ENCODE measurements around the gene GID8. TPM values are rescaled to one million over a fixed set of nuclear protein-coding genes. Genes with fewer than 3 reads are reported as not detected.

GID8 gene
- total and polyA plus RNA-seq, 2 of the 13 experiments (the other 11 are each of a cell fraction or from before 2014, with no cell fraction given), result 39.6 to 59.8 TPM

GRCh38 chr20:62907384-62908317, 30.3 kb upstream of the GID8 start (continued):
- TF ChIP-seq ZHX2 (IDR thresholded peaks at IDR 0.05; ENCODE audit: low read depth) (no peak), ZHX2 (CRISPR knock-in tag; IDR thresholded peaks at IDR 0.05; ENCODE audit: borderline replicate concordance) (no peak), ZNF772 (CRISPR knock-in tag; IDR thresholded peaks at IDR 0.05) (no peak), MAFK (conservative IDR thresholded peaks at IDR 0.05 in 1 of 2, IDR thresholded peaks at IDR 0.05 in 1 of 2; ENCODE audit: low read length in 2 of 2) (0 out of 4 replicates have a peak, but pooled peaks of 1 of the 2 experiments have one; percentile 13), ZFP36L2 (CRISPR knock-in tag; IDR thresholded peaks at IDR 0.05) (no peak), ZBTB7B (CRISPR knock-in tag; IDR thresholded peaks at IDR 0.05) (peak; percentile 88), TBX3 (IDR thresholded peaks at IDR 0.05; ENCODE audit: borderline replicate concordance) (no peak), MLX (CRISPR knock-in tag; IDR thresholded peaks at IDR 0.05) (no peak), LCORL (IDR thresholded peaks at IDR 0.05) (no peak), LCORL (CRISPR knock-in tag; IDR thresholded peaks at IDR 0.05) (0 out of 2 replicates have a peak, but pooled peaks have one; percentile 20), POLR2AphosphoS5 (IDR thresholded peaks at IDR 0.05; ENCODE audit: low read depth, low read length) (no peak), NR1H2 (CRISPR knock-in tag; IDR thresholded peaks at IDR 0.05; ENCODE audit: borderline replicate concordance, low read depth) (no peak), ZSCAN22 (CRISPR knock-in tag; IDR thresholded peaks at IDR 0.05) (no peak), CC2D1A (CRISPR knock-in tag; IDR thresholded peaks at IDR 0.05) (no peak), PHF8 (CRISPR knock-in tag; IDR thresholded peaks at IDR 0.05) (peak; percentile 31; the same call in 1 of the 2 replicates), HNF4G (IDR thresholded peaks at IDR 0.05; ENCODE audit: borderline replicate concordance, low read depth, low read length) (no peak), HNF4G (CRISPR knock-in tag; IDR thresholded peaks at IDR 0.05; ENCODE audit: borderline replicate concordance, low read depth) (no peak), HNF1B (CRISPR knock-in tag; IDR thresholded peaks at IDR 0.05) (0 out of 2 replicates have a peak, but pooled peaks have one; percentile 15), STAG1 (CRISPR knock-in tag; IDR thresholded peaks at IDR 0.05) (peak; percentile 73), ZUFSP (CRISPR knock-in tag; IDR thresholded peaks at IDR 0.05; ENCODE audit: borderline replicate concordance) (no peak)
